CD8-positive, alpha-beta memory T cell (primary cell): ENCODE results near the gene TMEM121. TPM values are rescaled to one million over a fixed set of nuclear protein-coding genes. Genes with fewer than 3 reads are reported as not detected.
A peak's percentile ranks its signal among the peaks of the same experiment; 100 is the strongest.

Source experiments
- CTCF ChIA-PET: fragments of 350-600 bp; sonication (Branson Sonifier 250); formaldehyde crosslinking; loops from one replicate; lab custom pipeline; 2021; ENCODE audit warnings: antibody characterized with exemption; lab: Charles Lee
- POLR2A ChIA-PET: fragments of 350-600 bp; sonication (Branson Sonifier 250); formaldehyde crosslinking; loops from one replicate; lab custom pipeline; 2021; ENCODE audit warnings: antibody characterized with exemption; lab: Charles Lee
- DNase-seq, 5 donors: peaks; one replicate each; pipeline versions ENCODE4 v3.0.0 to v3.0.0-alpha.2; 2020 to 2022; ENCODE audit warnings: mixed read lengths in 1 of 5
- H3K27ac ChIP-seq: one replicate; pipeline ENCODE4 v1.7.0; 2013; ENCODE audit warnings: low read depth, mild to moderate bottlenecking, low read length, moderate library complexity
- H3K27me3 ChIP-seq: 2 replicates; pipeline ENCODE4 v1.7.0; 2013; ENCODE audit warnings: low read length, mild to moderate bottlenecking; ENCODE audit not compliant: insufficient read depth, poor library complexity, severe bottlenecking
- H3K36me3 ChIP-seq: 2 replicates; pipeline ENCODE4 v1.7.0; 2013; ENCODE audit warnings: mild to moderate bottlenecking, low read length, moderate library complexity; ENCODE audit not compliant: insufficient read depth
- H3K4me1 ChIP-seq: 2 replicates; pipeline ENCODE4 v1.7.0; 2013; ENCODE audit warnings: mild to moderate bottlenecking, low read length, moderate library complexity; ENCODE audit not compliant: insufficient read depth
- H3K4me3 ChIP-seq: 2 replicates; pipeline ENCODE4 v1.7.0; 2013; ENCODE audit warnings: mild to moderate bottlenecking, low read length
- H3K9me3 ChIP-seq: 2 replicates; pipeline ENCODE4 v1.7.0; 2013; ENCODE audit warnings: mild to moderate bottlenecking, low read length
- H3K27ac Mint-ChIP-seq, 8 donors: one replicate each; pipeline ENCODE4 v1.8.0; 2020 to 2021; ENCODE audit warnings: mixed read lengths in 8 of 8, mild to moderate bottlenecking in 6 of 8, inconsistent platforms in 3 of 8, moderate library complexity in 3 of 8
- H3K27me3 Mint-ChIP-seq, 2 donors: one replicate each; pipeline ENCODE4 v1.8.0; 2020 to 2021; ENCODE audit warnings: mixed read lengths in 2 of 2, mild to moderate bottlenecking in 1 of 2, moderate library complexity in 1 of 2
- H3K36me3 Mint-ChIP-seq, 3 donors: one replicate each; pipeline ENCODE4 v1.8.0; 2020 to 2021; ENCODE audit warnings: mixed read lengths in 3 of 3, inconsistent platforms in 1 of 3, mild to moderate bottlenecking in 1 of 3
- H3K4me1 Mint-ChIP-seq, 3 donors: one replicate each; pipeline ENCODE4 v1.8.0; 2020 to 2021; ENCODE audit warnings: mixed read lengths in 3 of 3, inconsistent platforms in 1 of 3, mild to moderate bottlenecking in 1 of 3
- H3K4me3 Mint-ChIP-seq, 7 donors: one replicate each; pipeline ENCODE4 v1.8.0; 2020 to 2021; ENCODE audit warnings: mixed read lengths in 7 of 7, mild to moderate bottlenecking in 6 of 7, moderate library complexity in 4 of 7, inconsistent platforms in 2 of 7
- H3K9me3 Mint-ChIP-seq, 5 donors: one replicate each; pipeline ENCODE4 v1.8.0; 2020 to 2022; ENCODE audit warnings: mixed read lengths in 5 of 5, mild to moderate bottlenecking in 3 of 5, moderate library complexity in 2 of 5, inconsistent platforms in 1 of 5
- polyA plus RNA-seq: library from polyadenylated mRNA; unstranded; fragments of 300-500 nt; fragmentation: Illumina TruSeq; gene quantifications from one replicate; pipeline ENCODE4 v1.2.3, GENCODE V29; 2021
- total RNA-seq, 2 experiments: library from RNA; stranded (reverse); gene quantifications; one replicate each; pipeline ENCODE4 v1.2.3, GENCODE V29; 2021

TMEM121 gene
- total and polyA plus RNA-seq, 3 experiments from 2014 or later: 3.8 to 17.1 (median 14.2) TPM

DNA sequence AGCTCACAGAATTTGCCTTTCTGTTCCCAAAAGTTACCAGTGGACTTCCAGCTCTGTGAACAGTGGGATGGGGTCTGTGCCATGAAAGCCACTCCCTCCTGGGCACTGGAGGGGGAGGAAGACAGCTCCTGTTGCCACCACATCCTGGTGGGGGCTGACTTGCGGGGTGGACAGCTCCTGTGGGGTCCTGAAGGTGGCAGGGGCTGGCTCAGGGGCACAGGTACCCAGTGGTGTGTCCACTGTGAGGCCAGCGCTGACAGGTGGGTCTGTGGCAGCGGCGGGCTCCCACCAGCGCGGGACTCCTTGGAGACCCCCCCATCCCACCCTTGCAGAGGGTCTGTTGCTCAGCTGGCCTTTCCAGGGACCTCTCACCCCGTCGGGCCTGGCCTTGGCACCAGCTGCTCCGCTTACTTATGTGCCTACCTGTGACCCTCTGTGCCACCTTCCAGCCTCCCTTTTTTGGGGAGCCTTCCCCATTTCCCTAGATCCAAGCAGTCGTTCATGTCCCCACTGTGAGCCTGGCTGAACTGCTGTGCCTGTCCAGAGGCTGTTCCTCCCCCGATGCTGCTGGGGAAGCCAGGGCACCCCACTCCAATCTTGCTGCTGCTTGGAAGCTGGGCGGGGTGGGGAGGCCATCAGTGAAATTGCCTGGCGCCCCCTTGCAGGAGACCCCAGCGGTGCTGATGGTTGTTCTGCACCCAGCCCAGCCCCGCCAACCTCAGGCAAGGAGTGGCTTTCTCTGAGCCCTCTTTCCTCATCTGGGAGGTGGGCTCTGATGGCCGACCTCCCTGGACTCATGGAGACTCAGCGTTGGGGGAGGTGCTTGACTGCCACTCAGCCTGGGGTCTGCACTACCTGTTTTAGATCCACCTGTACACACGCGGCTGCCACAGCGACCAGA lies 33.2 kb upstream of the TMEM121 start:
- Mint-ChIP-seq H3K9me3 (no peaks in the 10 kb centered on the region), H3K4me3 (peak overlapping the region in 2 of 7 donors; percentile 49 to 78), H3K4me1 (peaks cover 6 to 31% (median 13%) of the 10 kb centered on the region in 3 donors), H3K27me3 (peaks cover 0 to 5% of the 10 kb centered on the region in 2 donors), H3K36me3 (peaks cover 0 to 18% (median 0%) of the 10 kb centered on the region in 3 donors), H3K27ac (peak overlapping the region in 5 of 8 donors; percentile 60 to 83 (median 75))
- Histone ChIP-seq H3K9me3 (no peaks in the 10 kb centered on the region), H3K27me3 (no peaks in the 10 kb centered on the region), H3K27ac (no peak overlapping the region), H3K4me3 (no peak overlapping the region), H3K36me3 (no peaks in the 10 kb centered on the region), H3K4me1 (peaks cover 19% of the 10 kb centered on the region)
- peak in 2 of 5 donors; percentile 2 to 54 for DNase-seq
- ChIA-PET CTCF (interaction anchor here (1.5 to 5.8 kb wide), 3 partner anchors 12 to 121 kb away, joined by 7 to 135 read pairs (median 7); no protein-coding TSS in a partner anchor), POLR2A (interaction anchor here (1.0 kb wide), 1 partner anchor 122 kb away, joined by 3 read pairs; no protein-coding TSS in a partner anchor)

DNA sequence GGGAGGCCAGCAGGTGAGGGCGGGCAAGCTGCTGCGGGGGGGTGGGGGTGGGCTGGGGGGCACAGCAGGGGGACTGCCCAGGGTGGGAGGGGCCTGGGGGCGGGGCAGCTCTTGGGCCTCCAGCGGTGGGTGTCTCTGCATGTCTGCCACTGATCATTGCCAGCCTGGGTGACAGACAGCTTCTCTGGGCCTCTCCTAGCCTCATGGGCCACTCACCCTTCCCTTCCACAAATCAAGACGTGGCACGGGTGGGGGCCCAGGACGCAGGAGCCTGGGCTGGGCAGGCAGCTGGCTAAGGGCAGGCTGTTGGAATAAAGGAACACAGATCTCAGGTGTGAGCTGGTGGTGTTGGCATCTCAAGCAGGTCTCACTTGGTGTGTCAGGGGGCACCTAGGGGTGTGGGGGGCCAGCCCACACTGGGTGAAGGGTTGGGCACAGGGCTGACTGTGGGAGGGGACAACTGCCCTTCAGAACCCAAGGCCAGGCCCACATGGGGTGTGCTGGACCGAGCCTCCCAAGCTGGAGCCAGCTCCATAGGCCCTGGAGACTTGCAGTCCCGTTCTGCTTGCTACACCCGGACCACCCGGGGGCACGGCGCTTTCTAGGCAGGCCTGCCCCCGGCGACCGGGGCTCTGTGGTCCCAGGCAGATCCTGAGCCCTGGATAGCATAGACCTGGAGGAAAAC lies 32.3 kb upstream of the TMEM121 start:
- POLR2A ChIA-PET: interaction anchor here (1.0 kb wide), 1 partner anchor 123 kb away, joined by 3 read pairs; no protein-coding TSS in a partner anchor
- Mint-ChIP-seq H3K27me3 (peaks cover 0 to 5% of the 10 kb centered on the region in 2 donors), H3K9me3 (no peaks in the 10 kb centered on the region), H3K4me3 (peak overlapping the region in 1 of 7 donors; percentile 70), H3K4me1 (peaks cover 6 to 23% (median 11%) of the 10 kb centered on the region in 3 donors), H3K36me3 (peaks cover 0 to 18% (median 0%) of the 10 kb centered on the region in 3 donors), H3K27ac (peak overlapping the region in 2 of 8 donors; percentile 50 to 75)
- H3K27ac ChIP-seq: no peak overlapping the region
- H3K4me1 ChIP-seq: peaks cover 10% of the 10 kb centered on the region
- no peaks in the 10 kb centered on the region for H3K27me3 ChIP-seq
- no peak overlapping the region for H3K4me3 ChIP-seq
- H3K9me3 ChIP-seq: no peaks in the 10 kb centered on the region
- H3K36me3 ChIP-seq: no peaks in the 10 kb centered on the region
- DNase-seq: peak in 2 of 5 donors; percentile 6 to 49
- CTCF ChIA-PET: interaction anchor here (5.8 kb wide), 1 partner anchor 13 kb away, joined by 135 read pairs; no protein-coding TSS in a partner anchor

- no peak for DNase-seq
- peak overlapping the region in 1 of 7 donors; percentile 70 for H3K4me3 Mint-ChIP-seq
- Histone ChIP-seq H3K4me3 (no peak overlapping the region), H3K4me1 (peaks cover 5% of the 10 kb centered on the region), H3K27me3 (no peaks in the 10 kb centered on the region), H3K9me3 (no peaks in the 10 kb centered on the region), H3K36me3 (no peaks in the 10 kb centered on the region), H3K27ac (no peak overlapping the region)
- ChIA-PET CTCF (no interaction called here), POLR2A (no interaction called here)
- H3K27ac Mint-ChIP-seq: peak overlapping the region in 1 of 8 donors; percentile 75
- no peaks in the 10 kb centered on the region for H3K9me3 Mint-ChIP-seq
- H3K4me1 Mint-ChIP-seq: peaks cover 3 to 18% (median 6%) of the 10 kb centered on the region in 3 donors
- H3K36me3 Mint-ChIP-seq: peaks cover 0 to 13% (median 0%) of the 10 kb centered on the region in 3 donors
- peaks cover 0 to 4% of the 10 kb centered on the region in 2 donors for H3K27me3 Mint-ChIP-seq
These were observed 31.8 kb upstream of the TMEM121 start for GRCh38 chr14:105494606-105494929.

DNA sequence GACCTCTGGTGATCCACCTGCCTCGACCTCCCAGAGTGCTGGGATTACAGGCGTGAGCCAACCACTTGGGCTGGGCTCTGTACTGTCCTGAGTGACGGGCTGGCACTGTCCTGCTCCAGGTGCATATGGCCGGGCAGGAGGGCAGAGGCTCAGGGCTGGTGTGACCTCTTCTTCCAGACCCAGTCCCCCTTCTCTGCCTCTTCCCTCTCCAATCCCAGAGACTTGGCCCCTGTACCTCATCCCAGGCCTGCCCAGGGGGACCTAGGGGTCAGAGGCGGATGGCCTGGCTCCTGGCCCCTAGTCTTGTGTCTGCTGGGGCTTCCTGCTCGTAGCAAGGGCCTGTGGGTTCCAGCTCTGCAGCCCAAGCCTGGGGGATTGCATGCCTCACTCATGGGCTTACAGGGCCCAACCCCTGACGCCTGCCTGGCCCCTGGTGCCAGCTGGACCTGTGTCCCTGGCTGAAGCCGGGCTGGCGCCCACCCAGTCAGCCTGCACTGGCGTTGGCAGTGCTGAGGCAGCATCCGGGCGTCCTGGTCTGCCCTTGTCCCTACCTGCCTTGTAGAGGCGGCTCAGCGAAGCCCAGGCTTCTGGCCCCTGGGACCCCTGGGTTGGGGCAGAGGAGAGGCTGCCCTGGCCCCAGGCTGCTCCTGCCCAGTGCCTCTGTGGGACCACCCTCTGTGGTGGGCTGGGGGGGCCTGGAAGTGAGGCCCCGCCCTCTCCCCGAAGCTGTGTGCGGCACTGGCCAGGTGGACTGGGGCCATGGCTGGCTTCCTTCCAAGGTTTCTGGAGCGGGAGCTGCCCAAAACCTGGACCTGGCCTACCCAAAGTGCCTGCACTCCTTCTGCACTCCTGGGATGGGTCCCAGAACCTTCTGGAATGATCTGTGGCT lies 31.0 kb upstream of the TMEM121 start:
- POLR2A ChIA-PET: no interaction called here
- no peak overlapping the region for H3K4me3 Mint-ChIP-seq
- H3K36me3 ChIP-seq: no peaks in the 10 kb centered on the region
- no peaks in the 10 kb centered on the region for H3K9me3 Mint-ChIP-seq
- peaks cover 0 to 12% (median 0%) of the 10 kb centered on the region in 3 donors for H3K36me3 Mint-ChIP-seq
- H3K27me3 Mint-ChIP-seq: peaks cover 0 to 5% of the 10 kb centered on the region in 2 donors
- CTCF ChIA-PET: no interaction called here
- no peak overlapping the region for H3K27ac ChIP-seq
- H3K27ac Mint-ChIP-seq: peak overlapping the region in 1 of 8 donors; percentile 75
- peaks cover 0 to 15% (median 5%) of the 10 kb centered on the region in 3 donors for H3K4me1 Mint-ChIP-seq
- no peak overlapping the region for H3K4me3 ChIP-seq
- no peaks in the 10 kb centered on the region for H3K9me3 ChIP-seq
- DNase-seq: peak in 1 of 5 donors; percentile 46
- no peaks in the 10 kb centered on the region for H3K27me3 ChIP-seq
- H3K4me1 ChIP-seq: peaks cover 5% of the 10 kb centered on the region

- no peaks in the 10 kb centered on the region for H3K9me3 ChIP-seq
- no peak overlapping the region for H3K4me3 ChIP-seq
- Mint-ChIP-seq H3K27ac (peak overlapping the region in 3 of 8 donors; percentile 11 to 74 (median 47)), H3K9me3 (no peaks in the 10 kb centered on the region), H3K27me3 (peaks cover 0 to 5% of the 10 kb centered on the region in 2 donors), H3K4me1 (peaks cover 0 to 10% (median 2%) of the 10 kb centered on the region in 3 donors), H3K36me3 (peaks cover 0 to 12% (median 0%) of the 10 kb centered on the region in 3 donors), H3K4me3 (peak overlapping the region in 1 of 7 donors; percentile 65)
- no peaks in the 10 kb centered on the region for H3K36me3 ChIP-seq
- H3K27me3 ChIP-seq: no peaks in the 10 kb centered on the region
- POLR2A ChIA-PET: no interaction called here
- H3K4me1 ChIP-seq: peaks cover 5% of the 10 kb centered on the region
- peak in 1 of 5 donors; percentile 47 for DNase-seq
- CTCF ChIA-PET: no interaction called here
- H3K27ac ChIP-seq: no peak overlapping the region
These were observed 30.2 kb upstream of the TMEM121 start for GRCh38 chr14:105495990-105496830.

- H3K4me3 Mint-ChIP-seq: peak overlapping the region in 1 of 7 donors; percentile 42
- DNase-seq: peak in 1 of 5 donors; percentile 46
- peaks cover 1% of the 10 kb centered on the region for H3K4me1 ChIP-seq
- peak overlapping the region in 1 of 8 donors; percentile 74 for H3K27ac Mint-ChIP-seq
- no peak overlapping the region for H3K4me3 ChIP-seq
- no peaks in the 10 kb centered on the region for H3K36me3 ChIP-seq
- no peaks in the 10 kb centered on the region for H3K9me3 Mint-ChIP-seq
- no peaks in the 10 kb centered on the region for H3K27me3 ChIP-seq
- H3K27me3 Mint-ChIP-seq: peaks cover 0 to 5% of the 10 kb centered on the region in 2 donors
- ChIA-PET CTCF (no interaction called here), POLR2A (no interaction called here)
- peaks cover 0 to 5% (median 0%) of the 10 kb centered on the region in 3 donors for H3K4me1 Mint-ChIP-seq
- H3K27ac ChIP-seq: no peak overlapping the region
- H3K36me3 Mint-ChIP-seq: peaks cover 0 to 10% (median 0%) of the 10 kb centered on the region in 3 donors
- no peaks in the 10 kb centered on the region for H3K9me3 ChIP-seq
These were observed 29.4 kb upstream of the TMEM121 start for GRCh38 chr14:105496831-105497591.
